Pons (tissue), 1 donor: Measurements from ENCODE around the gene RCBTB1.
"Not testable (repeated sequence)": the region's sequence is repeated elsewhere in the genome, so short reads cannot be mapped to it uniquely, and the experiment has no call there.

ENCODE experiments used
- DNase-seq: peaks from one replicate; pipeline ENCODE4 v3.0.0-alpha.2; 2016; ENCODE audit warnings: low spot score

Gene RCBTB1

DNA sequence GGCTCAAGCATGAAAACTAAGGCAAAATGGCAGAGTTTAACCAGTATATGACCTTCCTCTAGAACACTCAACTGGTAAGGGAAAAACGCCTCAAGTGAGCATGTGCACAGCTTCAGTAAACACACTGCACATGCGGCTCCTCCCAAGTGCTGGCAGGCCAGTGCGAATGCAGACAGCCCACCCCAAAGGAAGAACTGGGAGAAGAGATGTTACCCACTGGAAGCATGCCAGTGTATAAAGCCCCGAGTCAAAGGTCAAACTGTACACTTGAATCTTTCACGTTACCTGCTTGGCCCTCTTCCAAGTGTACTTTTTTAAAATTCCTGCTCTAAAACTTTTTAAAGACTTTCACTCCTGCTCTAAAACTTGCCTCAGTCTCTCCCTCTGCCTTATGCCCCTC is 19.2 kb upstream of the RCBTB1 start:
- DNase-seq: no peak

DNA sequence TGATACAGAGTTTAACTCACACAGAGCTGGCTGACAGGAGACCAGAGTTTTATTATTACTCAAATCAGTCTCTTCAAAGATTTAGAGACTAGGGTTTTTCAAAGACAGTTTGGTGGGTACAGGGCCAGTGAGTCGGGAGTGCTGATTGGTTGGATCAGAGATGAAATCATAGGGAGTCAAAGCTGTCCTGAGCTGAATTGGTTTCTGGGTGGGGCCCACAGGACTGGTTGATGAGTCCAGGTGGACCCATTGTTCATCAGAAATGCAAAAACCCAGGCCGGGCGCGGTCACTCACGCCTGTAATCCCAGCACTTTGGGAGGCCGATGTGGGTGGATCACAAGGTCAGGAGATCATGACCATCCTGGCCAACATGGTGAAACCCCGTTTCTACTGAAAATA is 17.3 kb upstream of the RCBTB1 start:
- DNase-seq: not testable (repeated sequence)

DNA sequence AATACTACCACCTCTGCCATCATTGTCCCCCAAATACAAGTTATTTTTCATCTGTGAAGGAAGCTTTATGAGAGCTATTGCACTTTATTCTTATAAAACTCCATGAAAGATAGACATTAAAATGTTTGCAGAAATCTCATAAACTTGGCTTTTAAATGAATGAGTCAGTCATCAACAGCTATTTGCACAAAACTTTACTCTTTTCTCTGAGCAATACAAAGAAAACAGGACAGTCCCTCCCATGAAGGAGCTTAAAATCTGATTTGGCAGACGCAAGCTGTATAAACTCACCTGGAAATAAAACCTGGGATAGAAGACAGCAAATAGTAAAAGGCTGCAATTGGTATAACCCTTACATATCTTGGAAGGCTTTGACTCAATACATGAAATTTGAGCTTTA is 16.6 kb upstream of the RCBTB1 start:
- DNase-seq: no peak

DNA sequence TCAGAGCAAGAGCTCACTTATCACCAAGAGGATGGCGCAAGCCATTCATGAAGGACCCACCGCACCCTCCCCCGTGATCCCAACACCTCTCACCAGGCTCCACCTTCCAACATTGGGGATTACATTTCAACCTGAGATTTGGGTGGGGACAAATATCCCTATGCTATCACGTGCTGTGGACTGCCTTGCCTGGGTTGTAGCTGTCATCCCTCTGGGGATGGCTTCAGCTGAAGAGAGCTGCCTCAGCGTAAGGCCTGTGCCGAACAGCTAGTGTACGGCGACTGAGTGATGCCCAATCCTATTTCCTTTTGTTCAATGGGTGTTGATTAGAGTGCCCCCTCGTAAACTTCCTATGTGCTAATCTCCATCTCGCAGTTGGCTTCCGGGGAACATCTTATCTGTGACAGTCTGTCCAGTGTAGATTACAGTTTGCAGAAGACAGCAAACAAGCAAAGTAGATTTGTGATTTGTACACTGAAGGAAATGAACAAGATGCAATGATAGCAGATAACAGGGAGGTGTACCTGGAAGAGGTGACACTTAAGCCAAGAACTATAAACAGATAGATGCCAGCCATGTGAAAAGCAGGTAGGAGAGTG is 11.8 kb upstream of the RCBTB1 start:
- DNase-seq: no peak

DNA sequence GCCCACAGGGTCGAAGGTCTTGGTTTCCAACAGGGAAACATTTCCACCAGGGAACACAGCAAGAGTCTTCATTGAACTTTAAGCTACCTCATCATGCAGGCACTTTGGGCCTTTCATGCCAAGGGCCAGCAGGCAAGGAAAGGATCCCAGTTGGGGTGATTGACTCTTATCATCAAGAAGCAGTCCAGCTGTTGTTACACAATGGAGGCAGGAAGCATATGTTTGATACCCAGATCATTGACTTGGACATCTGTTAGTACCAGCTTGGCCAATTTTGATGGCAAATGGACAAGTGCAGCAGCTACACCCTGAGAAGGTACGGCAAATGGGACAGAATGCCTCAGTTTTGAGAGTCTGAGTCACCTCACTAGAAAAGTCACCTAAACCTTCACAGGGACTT is 10.9 kb upstream of the RCBTB1 start:
- no peak for DNase-seq

DNA sequence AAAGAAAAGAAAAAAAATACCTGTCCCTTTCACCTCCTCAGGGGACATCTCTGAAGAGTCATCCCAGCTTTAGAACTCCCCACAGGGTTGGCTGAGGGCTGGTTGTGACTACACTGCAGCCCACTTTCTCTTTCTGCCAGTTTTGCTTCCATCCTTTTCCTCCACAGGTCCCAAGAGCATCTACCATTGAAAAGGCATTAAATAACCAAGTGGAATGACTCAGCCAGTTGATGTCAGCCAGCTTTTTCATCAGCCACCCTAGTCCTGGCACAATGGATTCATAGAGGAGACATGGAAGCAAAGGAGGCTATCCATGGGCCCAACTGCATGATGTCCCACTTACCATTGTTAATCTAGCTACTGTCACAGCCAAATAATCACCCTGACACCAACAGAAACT is 9.2 kb upstream of the RCBTB1 start:
- no peak for DNase-seq

DNA sequence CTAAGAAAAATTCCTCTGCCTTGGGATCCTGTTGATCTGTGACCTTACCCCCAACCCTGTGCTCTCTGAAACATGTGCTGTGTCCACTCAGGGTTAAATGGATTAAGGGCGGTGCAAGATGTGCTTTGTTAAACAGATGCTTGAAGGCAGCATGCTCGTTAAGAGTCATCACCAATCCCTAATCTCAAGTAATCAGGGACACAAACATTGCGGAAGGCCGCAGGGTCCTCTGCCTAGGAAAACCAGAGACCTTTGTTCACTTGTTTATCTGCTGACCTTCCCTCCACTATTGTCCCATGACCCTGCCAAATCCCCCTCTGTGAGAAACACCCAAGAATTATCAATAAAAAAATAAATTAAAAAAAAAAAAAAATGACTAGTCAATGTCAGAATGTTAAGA is 8.5 kb upstream of the RCBTB1 start:
- DNase-seq: not testable (repeated sequence)

DNA sequence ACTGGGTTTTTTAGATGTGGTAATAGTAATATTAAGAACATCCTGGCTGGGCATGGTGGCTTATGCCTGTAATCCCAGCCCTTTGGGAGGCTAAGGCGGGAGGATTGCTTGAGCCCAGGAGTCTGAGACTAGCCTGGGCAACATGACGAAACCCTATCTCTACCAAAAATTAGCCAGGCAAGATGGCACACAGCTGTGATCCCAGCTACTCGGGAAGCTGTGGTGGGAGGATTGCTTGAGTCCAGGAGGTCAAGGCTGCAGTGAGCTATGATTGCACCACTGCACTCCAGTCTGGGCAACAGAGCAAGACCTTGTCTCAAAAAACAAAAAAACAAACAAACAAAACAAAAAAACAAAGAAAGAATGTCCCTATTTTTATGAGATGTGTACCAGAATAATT is 5.4 kb upstream of the RCBTB1 start:
- not testable (repeated sequence) for DNase-seq

DNA sequence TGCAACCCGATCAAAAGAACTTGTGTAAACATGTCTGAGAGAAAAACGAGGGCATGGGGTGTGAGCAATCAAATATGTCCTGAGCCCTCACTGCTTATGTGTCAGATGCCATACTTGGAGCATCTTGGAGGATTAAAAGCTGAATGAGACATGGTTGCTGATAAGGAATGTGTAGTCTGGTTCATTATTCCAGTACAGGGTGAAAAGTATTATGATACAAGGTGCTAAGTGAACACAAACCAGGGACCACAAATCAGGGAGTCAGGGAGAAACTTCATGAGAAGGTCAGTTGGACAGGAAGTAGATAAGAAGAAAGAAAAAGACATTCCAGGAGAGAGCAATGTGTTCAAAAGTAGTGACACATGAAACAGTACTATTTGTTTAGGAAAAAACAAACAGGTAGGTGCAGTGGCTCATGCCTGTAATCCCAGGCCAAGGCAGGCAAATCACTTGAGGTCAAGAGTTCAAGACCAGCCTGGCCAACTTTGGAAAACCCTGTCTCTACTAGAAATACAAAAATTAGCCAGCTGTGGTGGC is 2.0 kb upstream of the RCBTB1 start:
- no peak for DNase-seq

DNA sequence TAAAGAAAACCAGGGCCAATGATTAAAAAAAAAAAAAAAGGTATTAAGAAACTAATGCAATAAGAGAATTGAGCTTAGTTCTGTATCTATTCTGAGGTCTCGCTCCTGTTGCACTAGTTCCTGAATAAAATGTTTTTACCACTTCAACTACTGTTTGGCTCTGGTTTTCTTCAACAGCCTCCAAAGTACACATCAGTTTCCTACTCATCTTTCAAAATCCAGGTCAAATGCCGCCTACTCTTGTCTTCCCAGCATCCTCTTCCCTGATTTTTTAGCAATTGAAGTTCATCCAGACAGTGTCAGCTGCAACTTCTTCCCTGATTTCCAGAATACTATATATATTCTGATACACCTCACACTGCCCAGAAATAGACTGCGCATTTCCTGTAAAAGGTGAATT is 1.4 kb upstream of the RCBTB1 start:
- no peak for DNase-seq

DNA sequence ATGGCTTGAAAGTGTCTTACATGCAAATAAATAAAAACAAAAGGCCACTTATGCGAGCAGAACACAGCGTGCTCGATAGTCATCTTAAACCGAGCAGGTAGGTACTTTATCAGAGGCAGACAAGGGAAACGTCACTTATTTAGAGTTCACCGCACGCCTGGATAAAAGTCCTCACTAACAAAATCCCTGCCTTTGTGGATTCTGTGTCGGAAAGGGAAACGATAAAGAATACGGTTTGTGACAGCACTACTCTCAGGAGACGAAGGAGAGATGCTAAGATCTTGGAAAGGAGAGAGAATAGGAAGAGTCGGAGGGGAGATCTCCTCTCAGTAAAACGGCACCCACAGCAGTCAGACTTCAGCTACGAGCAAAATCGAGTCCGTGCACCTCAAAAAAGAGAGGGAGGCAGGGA is 581 bp downstream of the RCBTB1 start:
- peak; percentile 73 for DNase-seq

DNA sequence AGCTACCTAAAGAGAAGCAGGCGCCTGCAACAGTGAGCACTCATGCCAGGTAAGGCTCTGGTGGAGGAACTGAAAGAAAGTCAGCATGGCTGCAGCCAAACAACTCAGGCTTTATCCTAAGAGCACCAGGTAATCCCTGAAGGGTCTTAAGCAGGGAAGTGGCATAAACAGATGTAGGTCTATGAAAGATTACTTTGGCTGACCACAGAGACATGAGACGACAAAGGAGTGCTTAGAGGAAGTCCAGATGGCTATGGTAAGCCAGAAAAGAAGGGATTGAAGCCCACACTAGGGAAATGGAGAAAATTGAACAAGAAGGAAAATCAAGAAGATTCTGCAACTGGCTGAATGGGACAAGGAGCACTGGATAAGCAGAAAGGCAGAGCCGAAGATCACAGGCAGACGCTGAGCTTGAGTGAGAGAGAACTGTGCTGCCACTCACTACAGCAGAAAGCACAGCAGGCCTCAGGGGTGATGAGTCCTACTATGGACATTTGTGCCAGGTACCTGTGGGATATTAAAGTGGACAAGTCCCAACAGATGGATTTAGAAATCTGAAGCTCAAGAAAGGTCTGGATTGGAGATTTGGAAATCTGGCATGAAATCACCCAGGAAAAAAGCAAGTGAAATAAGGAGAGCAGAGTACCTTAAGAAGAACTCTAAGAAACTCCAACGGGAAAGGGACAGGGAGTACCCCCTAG is 4.2 kb downstream of the RCBTB1 start:
- DNase-seq: no peak

DNA sequence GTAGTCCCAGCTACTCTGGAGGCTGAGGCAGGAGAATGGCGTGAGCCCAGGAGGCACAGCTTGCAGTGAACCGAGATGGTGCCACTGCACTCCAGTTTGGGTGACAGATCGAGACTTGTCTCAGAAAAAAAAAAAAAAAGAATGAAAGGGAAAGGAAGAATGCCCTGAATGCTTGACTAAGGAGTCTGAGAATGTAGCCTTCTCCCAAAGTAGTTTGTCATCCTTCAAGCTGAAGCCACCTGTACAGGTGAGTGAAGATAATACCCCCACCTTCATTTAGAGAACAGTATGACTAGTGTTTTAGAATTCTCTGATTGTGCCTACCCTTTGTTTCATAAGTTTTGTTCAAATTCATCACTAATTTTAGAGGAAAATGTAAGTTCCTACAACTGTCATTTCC is 5.9 kb downstream of the RCBTB1 start:
- DNase-seq: no peak

DNA sequence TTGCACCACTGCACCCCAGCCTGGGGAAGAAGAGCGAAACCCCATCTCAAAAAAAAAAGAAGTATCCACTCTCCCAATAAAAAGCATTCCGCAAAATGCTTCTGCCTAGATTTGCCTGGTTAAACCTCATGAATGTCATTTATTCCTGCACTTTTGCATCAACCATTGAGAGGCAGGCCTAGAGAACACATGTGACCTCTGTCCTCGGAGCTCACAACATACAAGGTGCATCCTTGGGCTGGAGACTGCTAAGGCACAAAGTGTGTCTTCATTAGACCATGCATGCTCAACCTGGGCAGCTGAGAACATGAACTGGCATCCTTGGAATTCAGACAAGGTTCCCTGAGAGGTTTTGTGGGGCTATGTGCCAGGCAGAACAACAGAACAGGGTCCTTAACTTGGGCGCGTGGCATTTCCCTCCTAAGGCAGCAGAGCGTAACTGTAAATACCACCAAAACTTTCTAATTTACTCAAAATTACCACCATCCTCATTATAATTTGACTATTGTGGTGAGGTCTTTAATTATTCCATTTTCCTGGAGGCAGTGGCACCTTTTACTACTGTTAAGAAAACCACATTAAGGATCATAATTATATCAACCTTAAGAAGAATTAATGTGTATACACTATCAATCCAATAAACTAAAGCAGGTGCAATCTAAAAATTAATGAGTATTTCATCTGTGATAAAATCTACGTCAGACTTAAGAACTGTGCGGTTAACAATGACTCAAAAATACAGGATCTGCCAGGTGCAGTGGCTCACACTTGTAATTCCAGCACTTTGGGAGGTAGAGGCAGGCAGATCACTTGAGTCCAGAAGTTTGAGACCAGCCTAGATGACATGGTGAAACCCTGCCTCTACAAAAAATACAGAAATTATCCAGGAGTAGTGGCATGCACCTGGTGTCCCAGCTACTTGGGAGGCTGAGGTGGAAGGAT is 13.8 kb downstream of the RCBTB1 start:
- DNase-seq: no peak

DNA sequence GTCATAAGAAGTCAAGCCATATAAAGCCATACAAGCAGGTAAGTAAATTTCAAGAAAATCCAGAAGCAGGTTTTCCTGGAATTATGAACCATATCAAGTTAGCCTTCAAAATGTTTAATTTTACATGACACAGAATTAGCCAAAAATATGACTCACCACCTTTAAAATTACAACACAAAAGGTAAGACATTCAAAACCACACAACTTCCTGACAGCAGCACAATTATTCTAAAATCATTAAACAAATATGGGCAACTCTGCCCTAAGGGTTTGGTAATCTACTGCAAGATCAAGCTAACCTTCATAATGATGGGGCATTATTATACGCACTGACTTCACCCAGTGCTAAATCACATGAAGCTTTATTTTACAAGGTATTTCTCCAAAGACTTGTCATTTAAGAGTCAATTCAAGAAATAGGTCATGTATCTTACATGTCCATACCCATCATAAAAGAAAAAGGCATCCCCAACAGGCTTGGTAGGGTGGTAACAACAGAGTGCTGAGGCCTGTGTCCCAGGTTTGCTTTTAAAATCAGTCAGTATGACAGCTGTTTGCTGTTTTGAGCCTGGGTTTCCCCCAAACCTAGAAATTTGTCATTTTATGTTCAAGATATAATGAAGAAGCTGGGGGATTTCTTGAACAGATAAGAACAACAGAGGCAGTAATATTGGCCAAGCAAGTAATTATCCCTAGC is 15.2 kb downstream of the RCBTB1 start:
- DNase-seq: no peak

DNA sequence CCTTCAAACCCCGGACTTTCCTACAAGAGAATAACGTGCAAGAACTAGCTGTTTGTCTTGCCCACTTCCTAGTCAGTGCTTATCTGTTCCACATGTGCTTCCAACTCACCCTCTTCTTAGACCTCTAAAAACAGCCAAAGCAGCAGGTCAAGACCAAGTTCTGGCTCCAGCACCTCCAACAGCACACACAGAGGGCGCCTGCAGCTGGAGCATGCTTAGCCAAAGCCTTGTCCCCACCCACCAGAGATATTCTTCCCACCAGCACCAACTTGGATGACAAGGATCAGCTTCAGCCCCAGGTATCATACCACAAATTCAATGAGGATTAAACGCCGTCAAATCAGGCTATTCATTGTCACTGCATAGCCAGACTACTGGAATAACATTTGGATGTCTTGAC is 17.9 kb downstream of the RCBTB1 start:
- DNase-seq: no peak

DNA sequence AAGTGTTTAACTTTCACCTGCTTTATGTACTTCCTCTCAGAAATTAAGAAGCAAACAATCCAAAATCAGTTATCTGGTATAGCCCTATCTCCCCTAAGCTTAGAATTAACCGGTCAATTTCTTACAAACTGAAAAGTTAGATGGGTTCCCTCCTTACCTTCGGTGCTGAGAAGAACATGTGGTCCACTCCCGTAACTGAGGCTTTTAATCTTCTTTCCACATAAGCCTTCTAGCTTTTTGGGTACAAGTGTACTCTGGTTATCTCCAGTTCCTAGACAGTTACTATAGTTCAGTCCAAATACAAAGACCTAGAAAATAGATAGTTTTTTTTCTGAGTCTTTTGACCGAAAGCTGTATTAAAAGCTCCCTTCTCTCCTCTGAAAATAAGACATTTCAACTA is 18.9 kb downstream of the RCBTB1 start:
- DNase-seq: no peak

DNA sequence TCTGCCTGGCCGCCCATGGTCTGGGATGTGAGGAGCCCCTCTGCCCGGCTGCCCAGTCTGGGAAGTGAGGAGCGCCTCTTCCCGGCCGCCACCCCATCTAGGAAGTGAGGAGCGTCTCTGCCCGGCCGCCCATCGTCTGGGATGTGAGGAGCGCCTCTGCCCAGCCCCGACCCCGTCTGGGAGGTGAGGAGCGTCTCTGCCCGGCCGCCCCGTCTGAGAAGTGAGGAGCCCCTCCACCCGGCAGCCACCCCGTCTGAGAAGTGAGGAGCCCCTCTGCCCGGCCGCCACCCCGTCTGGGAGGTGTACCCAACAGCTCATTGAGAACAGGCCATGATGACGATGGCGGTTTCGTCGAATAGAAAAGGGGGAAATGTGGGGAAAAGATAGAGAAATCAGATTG is 19.9 kb downstream of the RCBTB1 start:
- DNase-seq: not testable (repeated sequence)

DNA sequence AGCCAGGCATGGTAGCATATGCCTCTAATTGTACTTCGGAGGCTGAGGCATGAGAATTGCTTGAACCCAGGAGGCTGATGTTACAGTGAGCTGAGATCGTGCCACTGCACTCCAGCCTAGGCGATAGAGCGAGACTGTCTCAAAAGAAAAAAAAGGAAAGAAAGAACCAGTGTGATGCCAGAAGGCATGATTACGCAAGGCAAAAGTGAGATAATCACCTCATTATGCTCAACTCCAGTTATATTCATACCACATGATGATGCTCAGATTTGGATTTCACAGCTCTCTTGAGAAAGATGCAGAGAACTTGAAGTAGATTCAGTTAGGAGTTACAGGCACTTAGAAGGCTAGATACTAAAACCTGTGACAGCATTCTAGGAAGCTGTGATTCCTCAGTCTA is 21.8 kb downstream of the RCBTB1 start:
- DNase-seq: peak; percentile 71

DNA sequence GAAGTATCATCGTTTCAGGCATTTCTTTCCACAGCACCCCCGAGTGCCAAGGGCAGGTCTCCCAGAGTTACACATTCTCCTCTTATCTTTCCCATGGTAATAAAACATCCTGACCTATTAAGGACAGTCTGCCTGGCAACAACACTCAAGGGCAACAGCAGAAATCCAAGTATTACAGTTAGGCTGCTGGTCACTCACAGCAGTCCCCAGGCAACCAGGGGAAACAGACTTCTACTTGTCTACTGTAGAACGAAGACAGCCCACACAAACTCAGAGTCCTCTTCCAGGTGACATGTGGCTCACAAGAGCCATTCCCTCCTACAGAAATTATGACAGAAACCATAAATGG is 24.3 kb downstream of the RCBTB1 start:
- DNase-seq: no peak

DNA sequence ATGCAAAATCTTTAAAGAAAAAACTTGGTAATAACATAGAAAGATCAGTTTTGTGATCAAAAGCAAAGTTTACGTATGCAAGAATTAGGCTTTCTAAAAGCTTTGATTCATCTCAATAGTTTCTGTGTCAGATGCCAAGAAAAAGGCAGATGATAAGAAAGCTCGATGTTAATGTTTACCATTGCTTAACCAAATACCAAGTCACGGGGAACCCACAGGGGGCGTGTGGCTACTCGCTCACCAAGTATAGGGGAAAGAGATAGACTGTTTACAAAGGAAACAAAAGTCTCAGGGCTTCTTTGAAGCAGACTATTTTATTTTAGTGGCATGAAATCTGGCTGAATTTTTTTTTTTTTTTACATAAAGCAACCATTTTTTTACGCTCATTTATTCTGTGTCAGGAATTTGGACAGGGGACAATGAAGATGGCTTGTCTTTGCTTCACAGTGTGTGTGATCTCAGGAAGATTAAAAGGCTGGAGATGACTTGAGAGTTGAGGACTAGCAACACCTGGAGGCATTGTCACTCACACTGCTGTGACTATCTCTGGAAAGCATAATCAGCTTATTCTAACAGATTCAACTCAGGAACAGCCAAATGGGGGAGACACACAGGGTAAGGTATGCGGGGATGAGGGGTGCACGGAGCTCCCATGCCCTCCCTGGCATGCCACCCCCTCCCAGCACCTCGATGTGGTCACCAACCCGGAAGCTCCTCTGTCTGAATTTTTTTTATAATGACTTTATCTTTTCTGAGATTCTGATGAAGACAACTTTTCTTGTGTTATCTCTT is 24.9 kb downstream of the RCBTB1 start:
- peak; percentile 42 for DNase-seq
